ENCODE results near the gene ORM2. TPM values are rescaled to one million over a fixed set of nuclear protein-coding genes. Genes with fewer than 3 reads are reported as not detected.

Gene ORM2
- total RNA-seq, 4 donors from 2014 or later: not detected

- DNase-seq: no peak
- Histone ChIP-seq H3K36me3 (peaks cover 0 to 96% (median 7%) of the 10 kb centered on the region in 3 donors), H3K27ac (peak overlapping the region in 1 of 4 donors; percentile 38), H3K9me3 (no peaks in the 10 kb centered on the region), H3K4me1 (peaks cover 0 to 15% (median 8%) of the 10 kb centered on the region in 4 donors), H3K4me3 (no peak overlapping the region), H3K27me3 (no peaks in the 10 kb centered on the region)
- TF ChIP-seq CTCF (IDR thresholded peaks at IDR 0.05) (no peak), POLR2A (IDR thresholded peaks at IDR 0.05) (no peak)
These were observed 15.0 kb downstream of the ORM2 start for GRCh38 chr9:114344692-114345091.

- H3K27me3 ChIP-seq: no peaks in the 10 kb centered on the region
- no peak overlapping the region for H3K27ac ChIP-seq
- peaks cover 0 to 96% (median 7%) of the 10 kb centered on the region in 3 donors for H3K36me3 ChIP-seq
- no peak for DNase-seq
- no peaks in the 10 kb centered on the region for H3K9me3 ChIP-seq
- no peak for TF ChIP-seq CTCF (IDR thresholded peaks at IDR 0.05)
- no peak for TF ChIP-seq POLR2A (IDR thresholded peaks at IDR 0.05)
- peaks cover 0 to 17% (median 13%) of the 10 kb centered on the region in 4 donors for H3K4me1 ChIP-seq
- no peak overlapping the region for H3K4me3 ChIP-seq
These were observed 15.9 kb downstream of the ORM2 start for GRCh38 chr9:114345493-114346065.

GRCh38 chr9:114346146-114346545, 16.5 kb downstream of the ORM2 start:
- TF ChIP-seq POLR2A (IDR thresholded peaks at IDR 0.05) (no peak), CTCF (IDR thresholded peaks at IDR 0.05) (no peak)
- no peaks in the 10 kb centered on the region for H3K27me3 ChIP-seq
- H3K36me3 ChIP-seq: peaks cover 0 to 96% (median 7%) of the 10 kb centered on the region in 3 donors
- H3K4me3 ChIP-seq: no peak overlapping the region
- peaks cover 0 to 17% (median 13%) of the 10 kb centered on the region in 4 donors for H3K4me1 ChIP-seq
- no peaks in the 10 kb centered on the region for H3K9me3 ChIP-seq
- no peak overlapping the region for H3K27ac ChIP-seq
- no peak for DNase-seq

- DNase-seq: no peak
- Histone ChIP-seq H3K4me3 (no peak overlapping the region), H3K27me3 (no peaks in the 10 kb centered on the region), H3K36me3 (peaks cover 0 to 93% (median 7%) of the 10 kb centered on the region in 3 donors), H3K9me3 (no peaks in the 10 kb centered on the region), H3K27ac (peak overlapping the region in 1 of 4 donors; percentile 78), H3K4me1 (peaks cover 0 to 22% (median 13%) of the 10 kb centered on the region in 4 donors)
- TF ChIP-seq CTCF (IDR thresholded peaks at IDR 0.05): no peak
- no peak for TF ChIP-seq POLR2A (IDR thresholded peaks at IDR 0.05)
These were observed 18.0 kb downstream of the ORM2 start for GRCh38 chr9:114347675-114348074.

DNA sequence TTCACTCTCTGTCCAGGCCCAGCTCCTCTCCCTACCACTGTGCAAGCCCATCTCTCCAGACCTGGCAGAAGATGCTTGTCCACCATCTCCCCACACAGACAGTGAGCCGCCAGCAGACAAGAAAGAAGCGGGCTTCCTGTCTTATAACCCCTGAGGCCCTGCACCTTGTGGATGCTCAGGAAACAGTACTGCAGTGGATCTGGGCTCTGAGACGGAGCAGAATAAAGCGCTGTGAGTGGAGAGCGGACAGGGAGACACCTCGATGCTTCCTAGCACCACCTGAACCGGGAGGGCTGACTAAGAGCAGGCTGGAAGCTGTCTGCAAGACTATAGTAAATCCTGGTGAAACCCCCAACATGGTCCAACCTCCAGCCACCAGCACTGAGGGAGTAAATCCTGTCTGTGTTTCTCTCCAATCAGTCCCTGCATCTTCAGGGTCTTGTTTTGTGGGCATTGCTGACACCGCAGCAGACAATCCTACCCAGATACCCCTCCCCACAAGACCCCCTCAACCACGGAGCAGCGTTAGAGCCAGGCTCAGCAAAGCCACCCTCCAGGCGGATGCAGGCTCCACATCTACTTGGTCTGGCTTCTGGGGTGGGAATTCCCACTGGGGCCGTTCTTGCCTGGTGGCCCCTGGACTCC, 18.7 kb downstream of the ORM2 start:
- Histone ChIP-seq H3K27ac (peak overlapping the region; percentile 41 to 78 (median 60)), H3K36me3 (peaks cover 0 to 91% (median 7%) of the 10 kb centered on the region in 3 donors)
- no peak for DNase-seq

More for the DNA sequence above, 18.7 kb downstream of the ORM2 start:
- no peaks in the 10 kb centered on the region for H3K27me3 ChIP-seq
- H3K4me3 ChIP-seq: no peak overlapping the region
- TF ChIP-seq POLR2A (IDR thresholded peaks at IDR 0.05): no peak
- TF ChIP-seq CTCF (IDR thresholded peaks at IDR 0.05): no peak
- no peaks in the 10 kb centered on the region for H3K9me3 ChIP-seq
- peaks cover 0 to 23% (median 13%) of the 10 kb centered on the region in 4 donors for H3K4me1 ChIP-seq

Measured in Peyer's patch (tissue), 4 donors.